Measurements from ENCODE around the gene RSRC1.

DNA sequence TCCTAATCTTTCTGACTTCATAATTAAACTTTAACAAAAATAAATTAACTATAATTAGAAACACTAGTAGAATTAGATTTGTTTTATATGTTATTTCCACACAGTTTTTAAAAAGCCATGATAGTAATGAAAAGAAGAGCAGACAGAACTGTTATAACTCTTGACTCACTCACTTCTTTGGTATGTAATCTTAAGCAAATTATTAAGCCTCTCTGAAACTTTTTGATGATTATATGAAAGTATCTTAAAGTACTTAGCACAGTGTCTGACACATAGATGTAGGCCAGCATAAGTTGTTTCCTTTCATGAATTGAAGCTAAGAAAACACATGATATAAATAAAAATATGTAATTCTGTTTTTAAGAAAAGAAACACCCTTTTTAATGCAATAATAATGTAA lies 337.5 kb downstream of the RSRC1 start:
- TF ChIP-seq, protein P1, sequence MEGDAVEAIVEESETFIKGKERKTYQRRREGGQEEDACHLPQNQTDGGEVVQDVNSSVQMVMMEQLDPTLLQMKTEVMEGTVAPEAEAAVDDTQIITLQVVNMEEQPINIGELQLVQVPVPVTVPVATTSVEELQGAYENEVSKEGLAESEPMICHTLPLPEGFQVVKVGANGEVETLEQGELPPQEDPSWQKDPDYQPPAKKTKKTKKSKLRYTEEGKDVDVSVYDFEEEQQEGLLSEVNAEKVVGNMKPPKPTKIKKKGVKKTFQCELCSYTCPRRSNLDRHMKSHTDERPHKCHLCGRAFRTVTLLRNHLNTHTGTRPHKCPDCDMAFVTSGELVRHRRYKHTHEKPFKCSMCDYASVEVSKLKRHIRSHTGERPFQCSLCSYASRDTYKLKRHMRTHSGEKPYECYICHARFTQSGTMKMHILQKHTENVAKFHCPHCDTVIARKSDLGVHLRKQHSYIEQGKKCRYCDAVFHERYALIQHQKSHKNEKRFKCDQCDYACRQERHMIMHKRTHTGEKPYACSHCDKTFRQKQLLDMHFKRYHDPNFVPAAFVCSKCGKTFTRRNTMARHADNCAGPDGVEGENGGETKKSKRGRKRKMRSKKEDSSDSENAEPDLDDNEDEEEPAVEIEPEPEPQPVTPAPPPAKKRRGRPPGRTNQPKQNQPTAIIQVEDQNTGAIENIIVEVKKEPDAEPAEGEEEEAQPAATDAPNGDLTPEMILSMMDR (IDR thresholded peaks at IDR 0.05), result no peak
- TF ChIP-seq POLR2A (IDR thresholded peaks at IDR 0.05), result no peak
